ENCODE measurements around the gene FAM90A26.
"Not testable (repeated sequence)": the region's sequence is repeated elsewhere in the genome, so short reads cannot be mapped to it uniquely, and the experiment has no call there.

The FAM90A26 gene

GRCh38 chr4:9169791-9170459 lies at the start of gene FAM90A26:
Gene FAM90A26 (plus strand): TSS chr4:9170409. CDS start chr4:9173173, 2,764 bp downstream.
- not testable (repeated sequence) for H3K27ac ChIP-seq (ENCODE audit: low read depth, low read length, poor library complexity, severe bottlenecking); H3K9ac ChIP-seq (ENCODE audit: low read length); H2AFZ ChIP-seq (ENCODE audit: low read length); H3K4me1 ChIP-seq (ENCODE audit: insufficient read depth, low read length, severe bottlenecking); H3K36me3 ChIP-seq (ENCODE audit: insufficient read depth, low read length); H3K4me3 ChIP-seq (ENCODE audit: low read depth, low read length, poor library complexity, severe bottlenecking); H3K27me3 ChIP-seq (ENCODE audit: insufficient read depth, low read length); H4K20me1 ChIP-seq (ENCODE audit: insufficient read depth, low read length); H3K4me2 ChIP-seq (ENCODE audit: low read length); H3F3A ChIP-seq (ENCODE audit: insufficient read depth, low read length); H3K9me2 ChIP-seq (ENCODE audit: low read depth, low read length); H3K79me2 ChIP-seq (ENCODE audit: insufficient read depth, low read length); H3K9me3 ChIP-seq (ENCODE audit: low read length)

GRCh38 chr4:9122711-9123110 lies 47.5 kb upstream of the FAM90A26 start:
- not testable (repeated sequence) for H3K9me2 ChIP-seq (ENCODE audit: low read depth, low read length); H3K9me3 ChIP-seq (ENCODE audit: low read length); H3K4me2 ChIP-seq (ENCODE audit: low read length); H3K9ac ChIP-seq (ENCODE audit: low read length); H2AFZ ChIP-seq (ENCODE audit: low read length); H3K4me1 ChIP-seq (ENCODE audit: insufficient read depth, low read length, severe bottlenecking); H3F3A ChIP-seq (ENCODE audit: insufficient read depth, low read length); H3K4me3 ChIP-seq (ENCODE audit: low read depth, low read length, poor library complexity, severe bottlenecking); H4K20me1 ChIP-seq (ENCODE audit: insufficient read depth, low read length); H3K27ac ChIP-seq (ENCODE audit: low read depth, low read length, poor library complexity, severe bottlenecking); H3K79me2 ChIP-seq (ENCODE audit: insufficient read depth, low read length); H3K36me3 ChIP-seq (ENCODE audit: insufficient read depth, low read length); H3K27me3 ChIP-seq (ENCODE audit: insufficient read depth, low read length)

GRCh38 chr4:9123572-9124007 lies 46.6 kb upstream of the FAM90A26 start:
- not testable (repeated sequence) for H3K4me2 ChIP-seq (ENCODE audit: low read length); H3K9ac ChIP-seq (ENCODE audit: low read length)

GRCh38 chr4:9125601-9126161 lies 44.5 kb upstream of the FAM90A26 start:
- H3K4me1 ChIP-seq (ENCODE audit: insufficient read depth, low read length, severe bottlenecking); H3K9me3 ChIP-seq (ENCODE audit: low read length); H3K9me2 ChIP-seq (ENCODE audit: low read depth, low read length); H3K36me3 ChIP-seq (ENCODE audit: insufficient read depth, low read length); H3K4me2 ChIP-seq (ENCODE audit: low read length); H3K9ac ChIP-seq (ENCODE audit: low read length); H3F3A ChIP-seq (ENCODE audit: insufficient read depth, low read length); H3K4me3 ChIP-seq (ENCODE audit: low read depth, low read length, poor library complexity, severe bottlenecking); H4K20me1 ChIP-seq (ENCODE audit: insufficient read depth, low read length); H3K27me3 ChIP-seq (ENCODE audit: insufficient read depth, low read length); H3K79me2 ChIP-seq (ENCODE audit: insufficient read depth, low read length); H3K27ac ChIP-seq (ENCODE audit: low read depth, low read length, poor library complexity, severe bottlenecking); H2AFZ ChIP-seq (ENCODE audit: low read length): not testable (repeated sequence)

More at GRCh38 chr4:9123572-9124007, 46.6 kb upstream of the FAM90A26 start:
- H3K9me2 ChIP-seq (ENCODE audit: low read depth, low read length); H3K36me3 ChIP-seq (ENCODE audit: insufficient read depth, low read length); H2AFZ ChIP-seq (ENCODE audit: low read length); H3K9me3 ChIP-seq (ENCODE audit: low read length); H3K27me3 ChIP-seq (ENCODE audit: insufficient read depth, low read length); H4K20me1 ChIP-seq (ENCODE audit: insufficient read depth, low read length); H3K4me3 ChIP-seq (ENCODE audit: low read depth, low read length, poor library complexity, severe bottlenecking); H3K79me2 ChIP-seq (ENCODE audit: insufficient read depth, low read length); H3F3A ChIP-seq (ENCODE audit: insufficient read depth, low read length); H3K27ac ChIP-seq (ENCODE audit: low read depth, low read length, poor library complexity, severe bottlenecking); H3K4me1 ChIP-seq (ENCODE audit: insufficient read depth, low read length, severe bottlenecking): not testable (repeated sequence)
- peak; percentile 37; the same call in 1 of the 2 replicates for TF ChIP-seq CTCF (IDR thresholded peaks at IDR 0.05; ENCODE audit: low read length)

GRCh38 chr4:9131420-9131819 lies 38.8 kb upstream of the FAM90A26 start:
- not testable (repeated sequence) for H3K27ac ChIP-seq (ENCODE audit: low read depth, low read length, poor library complexity, severe bottlenecking); H3K27me3 ChIP-seq (ENCODE audit: insufficient read depth, low read length); H4K20me1 ChIP-seq (ENCODE audit: insufficient read depth, low read length); H3K4me3 ChIP-seq (ENCODE audit: low read depth, low read length, poor library complexity, severe bottlenecking); H3K9me2 ChIP-seq (ENCODE audit: low read depth, low read length); H3K9ac ChIP-seq (ENCODE audit: low read length); H3F3A ChIP-seq (ENCODE audit: insufficient read depth, low read length); H2AFZ ChIP-seq (ENCODE audit: low read length); H3K4me2 ChIP-seq (ENCODE audit: low read length); H3K9me3 ChIP-seq (ENCODE audit: low read length); H3K36me3 ChIP-seq (ENCODE audit: insufficient read depth, low read length); H3K79me2 ChIP-seq (ENCODE audit: insufficient read depth, low read length); H3K4me1 ChIP-seq (ENCODE audit: insufficient read depth, low read length, severe bottlenecking)

- H2AFZ ChIP-seq (ENCODE audit: low read length); H3K9ac ChIP-seq (ENCODE audit: low read length); H3K27ac ChIP-seq (ENCODE audit: low read depth, low read length, poor library complexity, severe bottlenecking); H3F3A ChIP-seq (ENCODE audit: insufficient read depth, low read length); H3K4me2 ChIP-seq (ENCODE audit: low read length); H3K27me3 ChIP-seq (ENCODE audit: insufficient read depth, low read length); H3K4me1 ChIP-seq (ENCODE audit: insufficient read depth, low read length, severe bottlenecking); H3K4me3 ChIP-seq (ENCODE audit: low read depth, low read length, poor library complexity, severe bottlenecking); H4K20me1 ChIP-seq (ENCODE audit: insufficient read depth, low read length); H3K9me3 ChIP-seq (ENCODE audit: low read length); H3K9me2 ChIP-seq (ENCODE audit: low read depth, low read length); H3K79me2 ChIP-seq (ENCODE audit: insufficient read depth, low read length); H3K36me3 ChIP-seq (ENCODE audit: insufficient read depth, low read length): not testable (repeated sequence)
These were observed 37.4 kb upstream of the FAM90A26 start for GRCh38 chr4:9132849-9133248.

GRCh38 chr4:9134011-9134410 lies 36.2 kb upstream of the FAM90A26 start:
- not testable (repeated sequence) for H3K4me1 ChIP-seq (ENCODE audit: insufficient read depth, low read length, severe bottlenecking); H4K20me1 ChIP-seq (ENCODE audit: insufficient read depth, low read length); H3K4me3 ChIP-seq (ENCODE audit: low read depth, low read length, poor library complexity, severe bottlenecking); H3K9ac ChIP-seq (ENCODE audit: low read length); H3K36me3 ChIP-seq (ENCODE audit: insufficient read depth, low read length); H3K27me3 ChIP-seq (ENCODE audit: insufficient read depth, low read length); H3F3A ChIP-seq (ENCODE audit: insufficient read depth, low read length); H3K9me3 ChIP-seq (ENCODE audit: low read length); H3K79me2 ChIP-seq (ENCODE audit: insufficient read depth, low read length); H3K9me2 ChIP-seq (ENCODE audit: low read depth, low read length); H3K27ac ChIP-seq (ENCODE audit: low read depth, low read length, poor library complexity, severe bottlenecking); H2AFZ ChIP-seq (ENCODE audit: low read length); H3K4me2 ChIP-seq (ENCODE audit: low read length)

Data from OCI-LY1 (cell line).